Germinal center (tissue), 1 donor: ENCODE measurements around the gene ANAPC4.

Experiments
- DNase-seq: peaks from one replicate; pipeline ENCODE4 v3.0.0; 2012; ENCODE audit warnings: mixed read lengths, low spot score

Gene ANAPC4

GRCh38 chr4:25377572-25378436 is 741 bp downstream of the ANAPC4 start:
- DNase-seq, result peak; percentile 19

- DNase-seq, result no peak
Measured at GRCh38 chr4:25378437-25378743, 1.3 kb downstream of the ANAPC4 start.

GRCh38 chr4:25379591-25379990 is 2.5 kb downstream of the ANAPC4 start:
- DNase-seq, result no peak

- DNase-seq, result no peak
Measured at GRCh38 chr4:25383647-25384046, 6.6 kb downstream of the ANAPC4 start.

- no peak for DNase-seq
Measured at GRCh38 chr4:25386926-25387325, 9.9 kb downstream of the ANAPC4 start.

GRCh38 chr4:25397305-25397704 is 20.2 kb downstream of the ANAPC4 start:
- DNase-seq, result no peak

GRCh38 chr4:25399510-25399909 is 22.4 kb downstream of the ANAPC4 start:
- DNase-seq, result no peak

GRCh38 chr4:25401066-25401465 is 24.0 kb downstream of the ANAPC4 start:
- DNase-seq, result no peak

GRCh38 chr4:25402521-25402920 is 25.5 kb downstream of the ANAPC4 start:
- DNase-seq, result no peak

- no peak for DNase-seq
Measured at GRCh38 chr4:25403699-25404098, 26.6 kb downstream of the ANAPC4 start.

- no peak for DNase-seq
Measured at GRCh38 chr4:25405453-25405852, 28.4 kb downstream of the ANAPC4 start.

- no peak for DNase-seq
Measured at GRCh38 chr4:25406081-25406692, 29.1 kb downstream of the ANAPC4 start.

GRCh38 chr4:25410820-25411529 is 33.9 kb downstream of the ANAPC4 start:
- no peak for DNase-seq

- DNase-seq, result no peak
Measured at GRCh38 chr4:25413261-25413660, 36.2 kb downstream of the ANAPC4 start.

- no peak for DNase-seq
Measured at GRCh38 chr4:25417014-25417413, 40.0 kb downstream of the ANAPC4 start.

- DNase-seq, result no peak
Measured at GRCh38 chr4:25420931-25421330, 43.9 kb downstream of the ANAPC4 start.

GRCh38 chr4:25421816-25422525 is 44.9 kb downstream of the ANAPC4 start:
- no peak for DNase-seq

GRCh38 chr4:25423548-25423947 is 46.5 kb downstream of the ANAPC4 start:
- DNase-seq, result no peak

GRCh38 chr4:25424539-25425228 is 47.6 kb downstream of the ANAPC4 start:
- DNase-seq, result no peak

GRCh38 chr4:25425361-25425760 is 48.3 kb downstream of the ANAPC4 start:
- no peak for DNase-seq

- no peak for DNase-seq
Measured at GRCh38 chr4:25427871-25428270, 50.8 kb downstream of the ANAPC4 start.

GRCh38 chr4:25430630-25431029 is 53.6 kb downstream of the ANAPC4 start:
- DNase-seq, result no peak
